Measurements from ENCODE around the gene SLC39A11.

DNA sequence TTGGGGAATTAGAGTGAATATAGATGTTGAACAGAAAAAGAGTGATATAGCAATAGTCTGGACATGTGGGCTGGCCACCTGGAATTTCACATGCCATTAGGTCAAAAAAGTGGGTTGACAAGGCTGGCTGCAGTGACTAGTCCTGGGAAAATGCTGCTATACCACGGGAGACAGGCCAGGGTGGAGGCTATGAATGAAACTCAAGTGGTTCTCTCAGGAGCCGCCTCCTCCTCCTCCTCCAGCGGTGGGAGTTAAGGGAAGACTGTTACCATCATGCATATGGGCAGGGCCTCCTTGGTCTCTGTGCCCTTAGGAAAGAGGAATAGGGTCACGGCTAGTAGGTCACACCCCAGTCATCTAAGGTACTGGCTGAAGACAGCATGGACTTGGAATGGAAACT, 448.0 kb downstream of the SLC39A11 start:
- TF ChIP-seq, protein P1, sequence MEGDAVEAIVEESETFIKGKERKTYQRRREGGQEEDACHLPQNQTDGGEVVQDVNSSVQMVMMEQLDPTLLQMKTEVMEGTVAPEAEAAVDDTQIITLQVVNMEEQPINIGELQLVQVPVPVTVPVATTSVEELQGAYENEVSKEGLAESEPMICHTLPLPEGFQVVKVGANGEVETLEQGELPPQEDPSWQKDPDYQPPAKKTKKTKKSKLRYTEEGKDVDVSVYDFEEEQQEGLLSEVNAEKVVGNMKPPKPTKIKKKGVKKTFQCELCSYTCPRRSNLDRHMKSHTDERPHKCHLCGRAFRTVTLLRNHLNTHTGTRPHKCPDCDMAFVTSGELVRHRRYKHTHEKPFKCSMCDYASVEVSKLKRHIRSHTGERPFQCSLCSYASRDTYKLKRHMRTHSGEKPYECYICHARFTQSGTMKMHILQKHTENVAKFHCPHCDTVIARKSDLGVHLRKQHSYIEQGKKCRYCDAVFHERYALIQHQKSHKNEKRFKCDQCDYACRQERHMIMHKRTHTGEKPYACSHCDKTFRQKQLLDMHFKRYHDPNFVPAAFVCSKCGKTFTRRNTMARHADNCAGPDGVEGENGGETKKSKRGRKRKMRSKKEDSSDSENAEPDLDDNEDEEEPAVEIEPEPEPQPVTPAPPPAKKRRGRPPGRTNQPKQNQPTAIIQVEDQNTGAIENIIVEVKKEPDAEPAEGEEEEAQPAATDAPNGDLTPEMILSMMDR (conservative IDR thresholded peaks at IDR 0.05; ENCODE audit: low read length) = no peak
- no peak for TF ChIP-seq EZH2phosphoT487 (IDR thresholded peaks at IDR 0.05; ENCODE audit: borderline replicate concordance, low read depth, low read length)

All from OCI-LY7 (cell line).